H9 (cell line): ENCODE results near the gene ARHGDIB. TPM values are rescaled to one million over a fixed set of nuclear protein-coding genes. Genes with fewer than 3 reads are reported as not detected.

Experiments
- DNase-seq: peaks from one replicate; pipeline ENCODE4 v3.0.0-alpha.2; 2017
- H2AFZ ChIP-seq: one replicate; pipeline ENCODE4 v1.6.1; 2013; ENCODE audit warnings: mild to moderate bottlenecking, low read length, control low read depth, moderate library complexity
- H2AK5ac ChIP-seq: 2 replicates; pipeline ENCODE4 v1.6.1; 2013; ENCODE audit warnings: low read length, control low read depth, mixed read lengths; ENCODE audit not compliant: insufficient read length
- H2BK120ac ChIP-seq: one replicate; pipeline ENCODE4 v1.6.1; 2013; ENCODE audit warnings: low read depth, mild to moderate bottlenecking, low read length, control low read depth, inconsistent platforms; ENCODE audit not compliant: poor library complexity, severe bottlenecking
- H2BK12ac ChIP-seq: 2 replicates; pipeline ENCODE4 v1.6.1; 2013; ENCODE audit warnings: low read length, control low read depth, mixed read lengths, low read depth; ENCODE audit not compliant: insufficient read length
- H2BK15ac ChIP-seq: 2 replicates; pipeline ENCODE4 v1.6.1; 2013; ENCODE audit warnings: low read depth, low read length, control low read depth
- H2BK20ac ChIP-seq: one replicate; pipeline ENCODE4 v1.6.1; 2013; ENCODE audit warnings: low read depth, mild to moderate bottlenecking, low read length, control low read depth, inconsistent platforms; ENCODE audit not compliant: poor library complexity, severe bottlenecking
- H2BK5ac ChIP-seq: 2 replicates; pipeline ENCODE4 v1.6.1; 2013; ENCODE audit warnings: low read length, control low read depth, mixed read lengths; ENCODE audit not compliant: insufficient read length
- H3K14ac ChIP-seq: 2 replicates; pipeline ENCODE4 v1.6.1; 2013; ENCODE audit warnings: low read length, control low read depth; ENCODE audit not compliant: insufficient read depth
- H3K18ac ChIP-seq: 2 replicates; pipeline ENCODE4 v1.6.1; 2013; ENCODE audit warnings: low read depth, mild to moderate bottlenecking, mixed read lengths, low read length, control low read depth; ENCODE audit not compliant: insufficient read length
- H3K23ac ChIP-seq: 2 replicates; pipeline ENCODE4 v1.6.1; 2013; ENCODE audit warnings: low read length, control low read depth, mixed read lengths, low read depth; ENCODE audit not compliant: insufficient read length
- H3K23me2 ChIP-seq: 2 replicates; pipeline ENCODE4 v1.6.1; 2013; ENCODE audit warnings: low read depth, mild to moderate bottlenecking, mixed read lengths, low read length, control low read depth; ENCODE audit not compliant: insufficient read length, poor library complexity, severe bottlenecking
- H3K27ac ChIP-seq: 2 replicates; pipeline ENCODE4 v1.5.1; 2013; ENCODE audit warnings: low read length, control low read depth, mixed read lengths, low read depth; ENCODE audit not compliant: insufficient read length
- H3K27me3 ChIP-seq: 2 replicates; pipeline ENCODE4 v1.6.1; 2013; ENCODE audit warnings: low read length, control low read depth, inconsistent platforms; ENCODE audit not compliant: insufficient read depth
- H3K4ac ChIP-seq: 2 replicates; pipeline ENCODE4 v1.6.1; 2013; ENCODE audit warnings: low read depth, mild to moderate bottlenecking, control low read depth, inconsistent platforms, low read length, moderate library complexity
- H3K4me1 ChIP-seq: 2 replicates; pipeline ENCODE4 v1.6.1; 2013; ENCODE audit warnings: low read length, control low read depth, inconsistent platforms; ENCODE audit not compliant: insufficient read depth
- H3K4me2 ChIP-seq: 2 replicates; pipeline ENCODE4 v1.6.1; 2013; ENCODE audit warnings: low read length, control low read depth, mixed read lengths; ENCODE audit not compliant: insufficient read length, insufficient read depth
- H3K56ac ChIP-seq: 2 replicates; pipeline ENCODE4 v1.6.1; 2013; ENCODE audit warnings: low read depth, mild to moderate bottlenecking, mixed read lengths, low read length, control low read depth; ENCODE audit not compliant: insufficient read length
- H3K79me1 ChIP-seq: 2 replicates; pipeline ENCODE4 v1.6.1; 2013; ENCODE audit warnings: low read depth, mild to moderate bottlenecking, moderate library complexity, low read length, control low read depth, inconsistent platforms; ENCODE audit not compliant: insufficient read depth, poor library complexity, severe bottlenecking
- H3K79me2 ChIP-seq: 2 replicates; pipeline ENCODE4 v1.6.1; 2013; ENCODE audit warnings: low read length, control low read depth, inconsistent platforms; ENCODE audit not compliant: insufficient read depth
- H3K9ac ChIP-seq: 2 replicates; pipeline ENCODE4 v1.6.1; 2013; ENCODE audit warnings: low read length, control low read depth, mixed read lengths; ENCODE audit not compliant: insufficient read length; ENCODE audit errors: extremely low read depth
- H3K9me3 ChIP-seq: one replicate; pipeline ENCODE4 v1.6.1; 2013; ENCODE audit warnings: low read depth, low read length, inconsistent platforms; ENCODE audit not compliant: control insufficient read depth
- H3T11ph ChIP-seq: one replicate; pipeline ENCODE4 v1.6.1; 2013; ENCODE audit warnings: mild to moderate bottlenecking, low read length, control low read depth, inconsistent platforms
- H4K20me1 ChIP-seq: one replicate; pipeline ENCODE4 v1.6.1; 2013; ENCODE audit not compliant: control insufficient read depth, insufficient read length, insufficient read depth
- H4K5ac ChIP-seq: 2 replicates; pipeline ENCODE4 v1.6.1; 2013; ENCODE audit warnings: low read depth, mild to moderate bottlenecking, mixed read lengths, low read length, control low read depth; ENCODE audit not compliant: insufficient read length
- H4K8ac ChIP-seq: replicated peaks from 2 replicates; pipeline ENCODE4 v1.6.1; 2013; ENCODE audit warnings: low read length, control low read depth, mixed read lengths, low read depth; ENCODE audit not compliant: insufficient read length
- H4K91ac ChIP-seq: 2 replicates; pipeline ENCODE4 v1.6.1; 2013; ENCODE audit warnings: low read depth, mild to moderate bottlenecking, moderate library complexity, mixed read lengths, low read length, control low read depth; ENCODE audit not compliant: insufficient read length
- H3K27ac Mint-ChIP-seq, 3 experiments: 2 replicates in 2 of 3; 3 replicates in 1 of 3; pipeline ENCODE4 v1.8.0; 2020 to 2021; ENCODE audit warnings: mixed read lengths in 3 of 3, mild to moderate bottlenecking in 1 of 3, moderate library complexity in 1 of 3
- H3K27me3 Mint-ChIP-seq: 2 replicates; pipeline ENCODE4 v1.8.0; 2021; ENCODE audit warnings: low read depth, mild to moderate bottlenecking, moderate library complexity, mixed read lengths
- H3K36me3 Mint-ChIP-seq, 3 experiments: 2 replicates in 2 of 3; 3 replicates in 1 of 3; pipeline ENCODE4 v1.8.0; 2020 to 2021; ENCODE audit warnings: low read depth in 3 of 3, mixed read lengths in 3 of 3; ENCODE audit not compliant: insufficient read depth in 1 of 3
- H3K4me1 Mint-ChIP-seq, 2 experiments: 2 replicates each; pipeline ENCODE4 v1.8.0; 2020; ENCODE audit warnings: mixed read lengths in 2 of 2
- H3K4me3 Mint-ChIP-seq, 2 experiments: 2 replicates in 1 of 2; 3 replicates in 1 of 2; pipeline ENCODE4 v1.8.0; 2020 to 2021; ENCODE audit warnings: mild to moderate bottlenecking in 2 of 2, mixed read lengths in 2 of 2, moderate library complexity in 1 of 2
- H3K9me3 Mint-ChIP-seq, 2 experiments: 2 replicates in 1 of 2; 3 replicates in 1 of 2; pipeline ENCODE4 v1.8.0; 2020; ENCODE audit warnings: mild to moderate bottlenecking in 2 of 2, mixed read lengths in 2 of 2, moderate library complexity in 1 of 2
- CTCF ChIP-seq: fragments of 200-600 bp; sonication (generic); conservative IDR thresholded peaks from 3 replicates; pipeline ENCODE4 v1.8.0; 2021; ENCODE audit warnings: antibody characterized with exemption, mild to moderate bottlenecking
- WGBS: extraction: QIAGEN DNeasy Blood & Tissue Kit; methylation state at CpG from one replicate; pipeline ENCODE4 v1.1.7; 2013; ENCODE audit warnings: missing lambda C conversion rate, low lambda C conversion rate, mixed read lengths; ENCODE audit not compliant: insufficient read length; ENCODE audit errors: extremely low coverage; 5-methylcytosine and 5-hydroxymethylcytosine counted together
- total RNA-seq: library from RNA; stranded (reverse); gene quantifications from 2 replicates; pipeline ENCODE4 v1.2.1, GENCODE V29; 2021

The ARHGDIB gene
- total RNA-seq, 1 experiment from 2014 or later: 0.44 TPM

GRCh38 chr12:15004421-15004820 is 43.0 kb upstream of the ARHGDIB start:
- Histone ChIP-seq H3K18ac (no peak overlapping the region), H2AFZ (no peak overlapping the region), H3K4me1 (no peaks in the 10 kb centered on the region; the same call in 1 of the 2 replicates), H2BK5ac (no peak overlapping the region), H3K14ac (no peak overlapping the region), H4K20me1 (no peaks in the 10 kb centered on the region), H3K9me3 (no peaks in the 10 kb centered on the region), H3K27ac (no peak overlapping the region), H4K8ac (no peak overlapping the region), H3K27me3 (no peaks in the 10 kb centered on the region), H3K56ac (no peak overlapping the region), H3K23me2 (no peaks in the 10 kb centered on the region), H3K9ac (no peak overlapping the region), H3K79me2 (no peaks in the 10 kb centered on the region), H3K79me1 (no peaks in the 10 kb centered on the region), H4K91ac (no peak overlapping the region), H2BK15ac (no peak overlapping the region), H2AK5ac (no peak overlapping the region), H2BK20ac (no peak overlapping the region), H3T11ph (no peak overlapping the region), H3K23ac (no peak overlapping the region), H3K4ac (no peak overlapping the region), H4K5ac (no peak overlapping the region), H3K4me2 (no peak overlapping the region), H2BK120ac (no peak overlapping the region), H2BK12ac (no peak overlapping the region)
- H3K27me3 Mint-ChIP-seq: no peaks in the 10 kb centered on the region
- no peak for DNase-seq
- H3K27ac Mint-ChIP-seq: no peak overlapping the region
- H3K36me3 Mint-ChIP-seq: no peaks in the 10 kb centered on the region
- peaks cover 9 to 11% of the 10 kb centered on the region in 2 experiments for H3K4me1 Mint-ChIP-seq
- no peaks in the 10 kb centered on the region for H3K9me3 Mint-ChIP-seq
- H3K4me3 Mint-ChIP-seq: no peak overlapping the region
- no CpG with 5 or more reads among the region's 2 CpGs for WGBS
- TF ChIP-seq CTCF: no peak
